Vagina (tissue), 2 donors: ENCODE results near the gene PRDM15. TPM values are rescaled to one million over a fixed set of nuclear protein-coding genes. Genes with fewer than 3 reads are reported as not detected.

Experiments
- DNase-seq, 2 donors: peaks; one replicate each; pipeline ENCODE4 v3.0.0-alpha.2; 2017; ENCODE audit errors: extremely low spot score in 2 of 2
- H3K27ac ChIP-seq: fragments of 200-600 bp; sonication (generic); one replicate; pipeline ENCODE4 v1.5.1; 2019
- H3K27me3 ChIP-seq: fragments of 200-600 bp; sonication (generic); one replicate; pipeline ENCODE4 v1.5.1; 2019
- H3K36me3 ChIP-seq, 2 donors: fragments of 200-600 bp; sonication (generic); one replicate each; pipeline ENCODE4 v1.5.1; 2017 to 2019
- H3K4me1 ChIP-seq: fragments of 200-600 bp; sonication (generic); one replicate; pipeline ENCODE4 v1.5.1; 2019
- H3K4me3 ChIP-seq, 2 donors: fragments of 200-600 bp; sonication (generic); 1 replicate in 1 of 2; 2 replicates in 1 of 2; pipeline ENCODE4 v1.5.1; 2016 to 2019
- H3K9me3 ChIP-seq: fragments of 200-600 bp; sonication (generic); one replicate; pipeline ENCODE4 v1.5.1; 2019
- POLR2A ChIP-seq, 2 donors: fragments of 450-650 bp; IDR thresholded peaks; one replicate each; pipeline ENCODE4 v1.6.1; 2017; ENCODE audit warnings: antibody characterized with exemption in 2 of 2, mild to moderate bottlenecking in 2 of 2, moderate library complexity in 2 of 2
- POLR2AphosphoS5 ChIP-seq, 2 donors: sonication (generic); formaldehyde crosslinking; IDR thresholded peaks; one replicate each; pipeline ENCODE4 v1.9.0; 2017; ENCODE audit warnings: antibody characterized with exemption in 2 of 2, mild to moderate bottlenecking in 2 of 2, low read depth in 1 of 2; ENCODE audit not compliant: insufficient read depth in 1 of 2
- intact Hi-C: fragments of 100-400 bp; cut with DNase I; formaldehyde crosslinking; loops from one replicate; pipeline ENCODE4 v1.15.1; 2023
- total RNA-seq: library from RNA; depleted of rRNA; stranded (reverse); fragments of >200 nt; gene quantifications from one replicate; pipeline ENCODE4 v1.2.3, GENCODE V29; 2016
- TF ChIP-seq, protein P1 (sequence below), 3 experiments: fragments of 450-650 bp in 2 of 3; fragments of 200-600 bp in 1 of 3; sonication (generic) in 1 of 3; IDR thresholded peaks; one replicate each; pipeline ENCODE4 v1.5.1; 2017 to 2019; ENCODE audit warnings: antibody characterized with exemption in 3 of 3, mild to moderate bottlenecking in 2 of 3, moderate library complexity in 2 of 3

Gene PRDM15
- total RNA-seq, 1 donor from 2014 or later, result 31.2 TPM

DNA sequence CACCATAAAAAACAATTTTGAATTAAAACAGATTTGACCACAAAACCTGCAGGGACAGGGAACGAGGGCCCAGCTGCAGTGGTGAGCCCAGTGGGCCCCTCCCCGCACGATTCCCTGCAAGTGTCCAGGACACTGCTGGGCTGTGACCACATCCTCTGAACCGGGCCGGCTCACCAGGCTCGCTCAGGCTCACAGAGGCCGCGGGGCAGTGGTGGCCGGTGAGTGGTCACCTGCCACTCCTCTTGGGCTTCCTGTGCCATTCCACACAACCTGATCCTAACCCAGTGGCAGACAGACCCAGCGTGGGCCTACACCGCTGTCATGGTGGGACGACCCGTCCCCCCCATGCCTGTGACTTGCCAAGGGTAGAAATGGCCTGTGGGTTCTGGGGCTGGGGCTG lies 75.8 kb downstream of the PRDM15 start:
- Histone ChIP-seq H3K4me1 (no peaks in the 10 kb centered on the region), H3K9me3 (no peaks in the 10 kb centered on the region), H3K36me3 (peaks cover 0 to 20% of the 10 kb centered on the region in 2 donors), H3K27me3 (no peaks in the 10 kb centered on the region), H3K27ac (no peak overlapping the region), H3K4me3 (no peak overlapping the region)
- intact Hi-C loops, result no loop called here
- no peak for DNase-seq
- TF ChIP-seq POLR2A (IDR thresholded peaks at IDR 0.05) (no peak), POLR2AphosphoS5 (IDR thresholded peaks at IDR 0.05; ENCODE audit: insufficient read depth in 1 of 2, low read depth in 1 of 2) (no peak)
- TF ChIP-seq, protein P1, sequence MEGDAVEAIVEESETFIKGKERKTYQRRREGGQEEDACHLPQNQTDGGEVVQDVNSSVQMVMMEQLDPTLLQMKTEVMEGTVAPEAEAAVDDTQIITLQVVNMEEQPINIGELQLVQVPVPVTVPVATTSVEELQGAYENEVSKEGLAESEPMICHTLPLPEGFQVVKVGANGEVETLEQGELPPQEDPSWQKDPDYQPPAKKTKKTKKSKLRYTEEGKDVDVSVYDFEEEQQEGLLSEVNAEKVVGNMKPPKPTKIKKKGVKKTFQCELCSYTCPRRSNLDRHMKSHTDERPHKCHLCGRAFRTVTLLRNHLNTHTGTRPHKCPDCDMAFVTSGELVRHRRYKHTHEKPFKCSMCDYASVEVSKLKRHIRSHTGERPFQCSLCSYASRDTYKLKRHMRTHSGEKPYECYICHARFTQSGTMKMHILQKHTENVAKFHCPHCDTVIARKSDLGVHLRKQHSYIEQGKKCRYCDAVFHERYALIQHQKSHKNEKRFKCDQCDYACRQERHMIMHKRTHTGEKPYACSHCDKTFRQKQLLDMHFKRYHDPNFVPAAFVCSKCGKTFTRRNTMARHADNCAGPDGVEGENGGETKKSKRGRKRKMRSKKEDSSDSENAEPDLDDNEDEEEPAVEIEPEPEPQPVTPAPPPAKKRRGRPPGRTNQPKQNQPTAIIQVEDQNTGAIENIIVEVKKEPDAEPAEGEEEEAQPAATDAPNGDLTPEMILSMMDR (IDR thresholded peaks at IDR 0.05), result no peak

DNA sequence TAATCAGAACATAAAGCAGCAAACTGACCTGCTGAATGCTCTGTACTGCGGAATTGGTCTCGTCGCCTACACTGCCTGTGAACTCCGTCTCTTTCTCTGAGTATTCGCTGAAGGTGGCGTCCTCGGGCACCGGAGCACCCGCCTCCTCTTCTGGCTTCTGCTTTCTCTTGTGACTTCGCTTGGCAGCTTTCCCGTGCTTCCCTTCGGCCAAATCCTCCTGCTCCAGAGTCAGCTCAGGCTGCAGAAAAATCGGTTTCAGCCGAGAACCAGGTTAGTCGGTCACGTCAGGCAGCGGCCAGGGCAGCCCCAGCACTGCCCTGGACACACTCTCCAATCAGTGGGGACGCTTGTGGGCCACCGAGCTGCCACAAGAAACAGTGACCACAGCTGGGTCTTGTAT lies 76.5 kb downstream of the PRDM15 start:
- no peak for DNase-seq
- H3K9me3 ChIP-seq, result no peaks in the 10 kb centered on the region
- TF ChIP-seq, protein P1 (IDR thresholded peaks at IDR 0.05), result no peak
- TF ChIP-seq POLR2A (IDR thresholded peaks at IDR 0.05), result no peak
- no peak for TF ChIP-seq POLR2AphosphoS5 (IDR thresholded peaks at IDR 0.05; ENCODE audit: insufficient read depth in 1 of 2, low read depth in 1 of 2)
- H3K4me1 ChIP-seq, result no peaks in the 10 kb centered on the region
- intact Hi-C loops, result no loop called here
- no peaks in the 10 kb centered on the region for H3K27me3 ChIP-seq
- peaks cover 0 to 23% of the 10 kb centered on the region in 2 donors for H3K36me3 ChIP-seq
- no peak overlapping the region for H3K4me3 ChIP-seq
- no peak overlapping the region for H3K27ac ChIP-seq

DNA sequence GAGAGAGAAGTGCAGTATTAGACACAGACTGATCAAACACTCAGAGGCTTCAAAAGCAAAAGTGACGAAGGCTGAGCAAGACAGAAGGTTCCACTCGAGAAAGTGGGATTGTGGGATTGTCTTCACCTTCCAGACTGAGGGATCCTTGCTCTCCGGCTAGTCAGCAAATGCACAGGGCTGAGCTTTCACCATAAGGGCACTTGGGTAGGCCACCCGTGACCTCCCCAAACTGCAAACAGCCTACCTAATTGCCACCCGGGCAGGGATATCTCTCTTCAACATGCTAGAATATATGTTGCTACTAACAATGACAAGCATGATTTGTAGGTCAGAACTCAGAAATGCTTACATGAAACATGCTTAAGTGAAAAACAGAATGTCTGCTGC lies 77.0 kb downstream of the PRDM15 start:
- no peak overlapping the region for H3K27ac ChIP-seq
- no peak for DNase-seq
- TF ChIP-seq, protein P1 (IDR thresholded peaks at IDR 0.05), result no peak
- TF ChIP-seq POLR2A (IDR thresholded peaks at IDR 0.05) (no peak), POLR2AphosphoS5 (IDR thresholded peaks at IDR 0.05; ENCODE audit: insufficient read depth in 1 of 2, low read depth in 1 of 2) (no peak)
- H3K36me3 ChIP-seq, result peaks cover 0 to 23% of the 10 kb centered on the region in 2 donors
- no peaks in the 10 kb centered on the region for H3K4me1 ChIP-seq
- no peaks in the 10 kb centered on the region for H3K9me3 ChIP-seq
- H3K4me3 ChIP-seq, result no peak overlapping the region
- H3K27me3 ChIP-seq, result no peaks in the 10 kb centered on the region
- intact Hi-C loops, result no loop called here

DNA sequence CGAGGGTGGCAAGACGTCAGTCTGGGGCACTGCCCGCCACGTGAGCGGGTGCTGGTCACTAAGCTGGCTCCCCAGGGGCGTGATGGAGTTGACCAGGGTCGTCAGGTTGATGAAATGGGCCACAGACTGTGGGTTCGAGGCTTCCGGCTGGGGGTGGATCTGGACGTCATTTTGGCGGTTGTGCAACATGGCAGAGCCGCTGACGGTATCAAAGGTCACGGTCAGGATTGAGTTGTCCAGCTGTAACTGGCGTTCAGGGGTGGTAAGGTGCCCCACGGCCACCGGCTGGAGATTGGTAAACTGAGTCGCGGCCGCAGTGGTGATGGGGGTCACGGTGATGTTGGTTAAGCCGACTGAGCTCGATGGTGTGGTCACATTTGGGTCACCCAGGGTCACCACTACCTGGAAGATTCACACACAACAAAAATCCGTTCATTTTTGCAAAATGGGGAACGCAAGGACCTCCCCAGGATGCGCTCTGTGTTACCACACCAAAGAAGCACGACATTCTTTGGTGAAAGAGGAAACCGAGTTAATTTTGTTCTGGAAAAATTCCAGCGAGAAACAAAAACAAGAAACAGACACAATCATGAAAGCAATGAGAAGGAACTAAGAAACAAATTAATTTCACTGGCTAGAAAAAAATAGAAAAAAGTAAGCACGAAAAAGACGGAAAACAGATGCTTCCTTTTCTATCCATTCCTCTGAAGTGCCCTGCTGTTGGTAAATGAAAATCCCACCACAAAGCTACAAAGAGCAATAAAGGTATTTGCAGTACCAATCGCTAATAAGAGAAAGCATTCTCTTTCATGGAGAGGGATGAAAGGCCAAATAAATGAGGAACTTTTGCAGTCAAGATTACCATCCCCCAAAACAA lies 77.6 kb downstream of the PRDM15 start:
- DNase-seq, result no peak

More for the DNA sequence above, 77.6 kb downstream of the PRDM15 start:
- no peaks in the 10 kb centered on the region for H3K9me3 ChIP-seq
- H3K36me3 ChIP-seq, result peaks cover 0 to 23% of the 10 kb centered on the region in 2 donors
- no peaks in the 10 kb centered on the region for H3K4me1 ChIP-seq
- no peak overlapping the region for H3K27ac ChIP-seq
- intact Hi-C loops, result no loop called here
- TF ChIP-seq, protein P1 (IDR thresholded peaks at IDR 0.05), result no peak
- TF ChIP-seq POLR2A (IDR thresholded peaks at IDR 0.05) (no peak), POLR2AphosphoS5 (IDR thresholded peaks at IDR 0.05; ENCODE audit: insufficient read depth in 1 of 2, low read depth in 1 of 2) (no peak)
- H3K27me3 ChIP-seq, result no peaks in the 10 kb centered on the region
- no peak overlapping the region for H3K4me3 ChIP-seq
